H1 (cell line): ENCODE results near the gene PREX1. TPM values are rescaled to one million over a fixed set of nuclear protein-coding genes. Genes with fewer than 3 reads are reported as not detected.

ENCODE experiments used
- CTCF ChIA-PET: fragments of 300-600 bp; sonication (Branson Sonifier 250); formaldehyde crosslinking; loops from one replicate; lab custom pipeline; 2021; ENCODE audit not compliant: partially characterized antibody; lab: Charles Lee
- POLR2A ChIA-PET: fragments of 300-600 bp; sonication (Branson Sonifier 250); formaldehyde crosslinking; loops from one replicate; lab custom pipeline; 2021; ENCODE audit warnings: inconsistent platforms; ENCODE audit not compliant: partially characterized antibody; lab: Charles Lee
- DNase-seq, 2 experiments: peaks; one replicate each; pipeline versions ENCODE4 v3.0.0 to v3.0.0-alpha.2; 2010 to 2022; ENCODE audit warnings: low spot score in 2 of 2, low read depth in 1 of 2, mixed read lengths in 1 of 2
- FAIRE-seq: peaks from 2 replicates; lab custom pipeline; 2011; peaks lifted over from hg19 to GRCh38; lab: Jason Lieb, UNC
- H2AFZ ChIP-seq: 2 replicates; pipeline ENCODE4 v1.8.1; 2012; ENCODE audit warnings: low read length, inconsistent platforms
- H2AK5ac ChIP-seq: 2 replicates; pipeline ENCODE4 v1.6.1; 2013; ENCODE audit warnings: low read depth, low read length
- H2BK120ac ChIP-seq: replicated peaks from 2 replicates; pipeline ENCODE3; 2013; ENCODE audit warnings: low read depth, low read length, inconsistent platforms
- H2BK12ac ChIP-seq: 2 replicates; pipeline ENCODE4 v1.6.1; 2013; ENCODE audit warnings: low read depth, low read length
- H2BK15ac ChIP-seq: 2 replicates; pipeline ENCODE4 v1.6.1; 2013; ENCODE audit warnings: low read length
- H2BK20ac ChIP-seq: 2 replicates; pipeline ENCODE4 v1.6.1; 2013; ENCODE audit warnings: low read length
- H2BK5ac ChIP-seq: 2 replicates; pipeline ENCODE4 v1.6.1; 2013; ENCODE audit warnings: low read depth, low read length
- H3K14ac ChIP-seq: 2 replicates; pipeline ENCODE4 v1.6.1; 2013; ENCODE audit warnings: inconsistent platforms; ENCODE audit not compliant: insufficient read length
- H3K18ac ChIP-seq: 2 replicates; pipeline ENCODE4 v1.6.1; 2013; ENCODE audit warnings: low read length; ENCODE audit errors: extremely low read depth
- H3K23ac ChIP-seq: 2 replicates; pipeline ENCODE4 v1.6.1; 2013; ENCODE audit warnings: inconsistent platforms; ENCODE audit not compliant: insufficient read length
- H3K23me2 ChIP-seq: 2 replicates; pipeline ENCODE4 v1.6.1; 2013; ENCODE audit warnings: low read depth, low read length
- H3K27ac ChIP-seq: 2 replicates; pipeline ENCODE4 v1.6.1; 2011; ENCODE audit warnings: low read depth, low read length, inconsistent platforms
- H3K27me3 ChIP-seq, 4 experiments: replicated peaks in 1 of 4; 1 replicate in 1 of 4; 2 replicates in 3 of 4; pipeline versions ENCODE4 v1.6.1 to v1.8.1; 2011 to 2013; ENCODE audit warnings: low read length in 3 of 4, mild to moderate bottlenecking in 3 of 4, inconsistent platforms in 2 of 4, mixed read lengths in 2 of 4, moderate library complexity in 1 of 4; ENCODE audit not compliant: control insufficient read depth in 3 of 4, insufficient read depth in 3 of 4; ENCODE audit errors: extremely low read depth in 1 of 4
- H3K36me3 ChIP-seq, 4 experiments: 2 replicates each; pipeline versions ENCODE4 v1.6.1 to v1.8.1; 2011 to 2013; ENCODE audit warnings: mild to moderate bottlenecking in 4 of 4, low read length in 3 of 4, moderate library complexity in 2 of 4, control low read depth in 1 of 4, inconsistent platforms in 1 of 4; ENCODE audit not compliant: insufficient read depth in 4 of 4, control insufficient read depth in 2 of 4
- H3K4ac ChIP-seq: replicated peaks from 2 replicates; pipeline ENCODE3; 2013; ENCODE audit warnings: low read length, low read depth, mixed read lengths, inconsistent platforms; ENCODE audit not compliant: insufficient read length
- H3K4me1 ChIP-seq, 4 experiments: replicated peaks in 1 of 4; 1 replicate in 1 of 4; 2 replicates in 3 of 4; pipeline versions ENCODE4 v1.6.1 to v1.8.1; 2011 to 2013; ENCODE audit warnings: low read length in 3 of 4, inconsistent platforms in 2 of 4, mixed read lengths in 1 of 4; ENCODE audit not compliant: insufficient read depth in 4 of 4, control insufficient read depth in 3 of 4
- H3K4me2 ChIP-seq, 2 experiments: 2 replicates each; pipeline versions ENCODE4 v1.6.1 to v1.8.1; 2011 to 2013; ENCODE audit warnings: low read depth in 2 of 2, low read length in 2 of 2, control low read depth in 1 of 2, inconsistent platforms in 1 of 2, mild to moderate bottlenecking in 1 of 2; ENCODE audit not compliant: insufficient read depth in 1 of 2
- H3K4me3 ChIP-seq, 4 experiments: fragments of 200-600, 300-600 bp in 1 of 4; sonication (generic), shearing (Covaris generic), sonication (Bioruptor Twin) in 1 of 4; 2 replicates each; pipeline versions ENCODE4 v1.5.1 to v1.8.1; 2011 to 2016; ENCODE audit warnings: low read length in 4 of 4, low read depth in 3 of 4, control low read depth in 2 of 4, inconsistent platforms in 2 of 4, mild to moderate bottlenecking in 2 of 4, mixed read lengths in 1 of 4, moderate library complexity in 1 of 4; ENCODE audit not compliant: insufficient read depth in 2 of 4; ENCODE audit errors: extremely low read depth in 1 of 4
- H3K56ac ChIP-seq: replicated peaks from 2 replicates; pipeline ENCODE3; 2013; ENCODE audit warnings: low read depth, mild to moderate bottlenecking, mixed read lengths, low read length, inconsistent platforms; ENCODE audit not compliant: insufficient read length
- H3K79me1 ChIP-seq: 2 replicates; pipeline ENCODE4 v1.6.1; 2013; ENCODE audit warnings: low read depth, low read length, control low read depth
- H3K79me2 ChIP-seq, 2 experiments: 2 replicates each; pipeline versions ENCODE4 v1.6.1 to v1.8.1; 2012 to 2013; ENCODE audit warnings: low read length in 2 of 2, mild to moderate bottlenecking in 2 of 2, inconsistent platforms in 1 of 2; ENCODE audit not compliant: insufficient read depth in 2 of 2, control insufficient read depth in 1 of 2
- H3K9ac ChIP-seq, 4 experiments: replicated peaks in 1 of 4; 1 replicate in 1 of 4; 2 replicates in 3 of 4; pipeline versions ENCODE4 v1.6.1 to v1.8.1; 2011 to 2013; ENCODE audit warnings: low read depth in 3 of 4, low read length in 3 of 4, control low read depth in 2 of 4, mild to moderate bottlenecking in 2 of 4, moderate library complexity in 2 of 4, inconsistent platforms in 1 of 4; ENCODE audit errors: extremely low read depth in 1 of 4
- H3K9me3 ChIP-seq, 2 experiments: 2 replicates each; pipeline versions ENCODE4 v1.6.1 to v1.8.1; 2012 to 2013; ENCODE audit warnings: mild to moderate bottlenecking in 2 of 2, moderate library complexity in 2 of 2, control low read depth in 1 of 2, inconsistent platforms in 1 of 2, low read depth in 1 of 2, low read length in 1 of 2, mixed read lengths in 1 of 2; ENCODE audit not compliant: insufficient read depth in 2 of 2
- H4K20me1 ChIP-seq, 2 experiments: replicated peaks in 1 of 2; 2 replicates each; pipeline versions ENCODE3 to v1.8.1; 2011 to 2013; ENCODE audit warnings: inconsistent platforms in 2 of 2, low read length in 2 of 2, mild to moderate bottlenecking in 1 of 2; ENCODE audit not compliant: insufficient read depth in 2 of 2, control insufficient read depth in 1 of 2
- H4K5ac ChIP-seq: 2 replicates; pipeline ENCODE4 v1.6.1; 2013; ENCODE audit warnings: low read length, low read depth, mixed read lengths, inconsistent platforms; ENCODE audit not compliant: insufficient read length
- H4K8ac ChIP-seq: 2 replicates; pipeline ENCODE4 v1.8.0; 2013; ENCODE audit warnings: mild to moderate bottlenecking, moderate library complexity, low read length, inconsistent platforms; ENCODE audit not compliant: insufficient read depth; ENCODE audit errors: extremely low read depth
- H4K91ac ChIP-seq: replicated peaks from 2 replicates; pipeline ENCODE3; 2013; ENCODE audit warnings: low read length, mixed read lengths, inconsistent platforms; ENCODE audit not compliant: insufficient read length
- CBX5 ChIP-seq: fragments of 300-800, 300-1000 bp; sonication (generic); IDR thresholded peaks from 2 replicates; pipeline ENCODE4 v1.7.1; 2016; ENCODE audit warnings: antibody characterized with exemption, low read length, low read depth
- KDM1A ChIP-seq: fragments of 200-600, 300-600 bp; sonication (generic); IDR thresholded peaks from 2 replicates; pipeline ENCODE4 v1.7.1; 2016; ENCODE audit warnings: mild to moderate bottlenecking, low read length, borderline replicate concordance
- RNF2 ChIP-seq: fragments of 200-900, 300-1000 bp; sonication (generic); IDR thresholded peaks from 2 replicates; pipeline ENCODE4 v1.7.1; 2016; ENCODE audit warnings: borderline replicate concordance, low read depth, mild to moderate bottlenecking, antibody characterized with exemption, low read length; ENCODE audit not compliant: poor library complexity, severe bottlenecking; ENCODE audit errors: missing control alignments
- WGBS, 2 experiments: shearing (Covaris generic) in 1 of 2; methylation state at CpG; one replicate each; pipeline versions ENCODE4 v1.1.6 to v1.1.7; 2013 to 2015; ENCODE audit warnings: low lambda C conversion rate in 2 of 2, mixed read lengths in 2 of 2, inconsistent platforms in 1 of 2, low coverage in 1 of 2, missing lambda C conversion rate in 1 of 2; ENCODE audit not compliant: insufficient replicate concordance in 2 of 2, insufficient coverage in 1 of 2, insufficient read length in 1 of 2; ENCODE audit errors: extremely low coverage in 1 of 2, missing lambda C conversion rate in 1 of 2; 5-methylcytosine and 5-hydroxymethylcytosine counted together
- polyA plus RNA-seq, 7 experiments: library from polyadenylated mRNA; depleted of rRNA in 3 of 7; stranded (reverse) in 5 of 7; unstranded in 2 of 7; fragments of >200 nt in 5 of 7; fragments of 200-250 nt in 2 of 7; gene quantifications; 1 replicate in 5 of 7; 2 replicates in 1 of 7; 4 replicates in 1 of 7; pipeline versions ENCODE4 v1.2.1 to v1.2.3, GENCODE V29; 2011 to 2013; ENCODE audit warnings: missing spikeins in 2 of 7, mixed read lengths in 2 of 7
- total RNA-seq: library from RNA; stranded (reverse); fragmentation: NEBNext Ultra II Directional; extraction: Animal tissue kit (Norgen Biotek cat#: 25700); gene quantifications from 2 replicates; pipeline ENCODE4 v1.2.1, GENCODE V29; 2021

Gene PREX1
- total and polyA plus RNA-seq, 2 of the 8 experiments (the other 6 are each of a cell fraction or from before 2014, with no cell fraction given), result 10.7 to 12.8 TPM

- Histone ChIP-seq H3K9me3 (no peaks in the 10 kb centered on the region), H3K4me2 (peak overlapping the region; percentile 43 to 58; a peak in 2 of 4 replicates), H2BK15ac (0 out of 2 replicates have a peak overlapping the region, but pooled peaks have one; percentile 29), H3K9ac (no peak overlapping the region), H3K4ac (no peak overlapping the region), H4K8ac (no peak overlapping the region), H3K27ac (no peak overlapping the region), H3K56ac (no peak overlapping the region), H4K5ac (no peak overlapping the region), H2BK12ac (no peak overlapping the region), H3K4me3 (no peak overlapping the region; a peak in 1 of 8 replicates), H2BK120ac (no peak overlapping the region), H3K79me1 (0 out of 2 replicates have a peak, but pooled peaks cover 6% of the 10 kb centered on the region), H2BK20ac (no peak overlapping the region), H3K36me3 (no peaks in the 10 kb centered on the region), H3K23ac (no peak overlapping the region), H3K79me2 (no peaks in the 10 kb centered on the region), H3K23me2 (no peaks in the 10 kb centered on the region; the same call in 1 of the 2 replicates), H3K14ac (no peak overlapping the region), H4K20me1 (peaks cover 0 to 4% of the 10 kb centered on the region in 2 experiments), H4K91ac (no peak overlapping the region), H3K27me3 (no peaks in the 10 kb centered on the region), H3K18ac (no peak overlapping the region), H2BK5ac (no peak overlapping the region), H2AK5ac (no peak overlapping the region), H2AFZ (no peak overlapping the region), H3K4me1 (peaks cover 7 to 29% (median 15%) of the 10 kb centered on the region in 4 experiments)
- TF ChIP-seq KDM1A (peak; percentile 58; the same call in 1 of the 2 replicates), CBX5 (no peak), RNF2 (no peak)
- DNase-seq, result no peak
- FAIRE-seq, result no peak
- ChIA-PET POLR2A (interaction anchor here (1.0 to 1.2 kb wide), 2 partner anchors 9 to 488 kb away, joined by 3 read pairs; no protein-coding TSS in a partner anchor), CTCF (interaction anchor here (0.8 to 1.8 kb wide), 5 partner anchors 9 to 138 kb away, joined by 3 to 6 read pairs (median 3); no protein-coding TSS in a partner anchor)
- 75% methylated on average over 5 of the region's 5 CpGs; no CpG with 5 or more reads in 1 of the 2 experiments for WGBS, 2 experiments
These were observed 32.9 kb downstream of the PREX1 start for GRCh38 chr20:48794816-48795457.
